ENCODE measurements around the gene NFE2L2. TPM values are rescaled to one million over a fixed set of nuclear protein-coding genes. Genes with fewer than 3 reads are reported as not detected.

Gene NFE2L2
- total and polyA plus RNA-seq, 9 of the 15 experiments (the other 6 are each of a cell fraction or from before 2014, with no cell fraction given) = 29.3 to 120 (median 59.3) TPM

- TF ChIP-seq MGA (IDR thresholded peaks at IDR 0.05) (peak; percentile 25; the same call in 1 of the 2 replicates), ATF7 (IDR thresholded peaks at IDR 0.05) (peak; percentile 66), ELF2 (CRISPR knock-in tag; IDR thresholded peaks at IDR 0.05) (no peak), NR2C2 (CRISPR knock-in tag; IDR thresholded peaks at IDR 0.05) (no peak), NR2C2 (tag; IDR thresholded peaks at IDR 0.05) (no peak), TBP (optimal IDR thresholded peaks at IDR 0.05; ENCODE audit: low read depth, low read length) (peak; percentile 25), CAMTA2 (CRISPR knock-in tag; conservative IDR thresholded peaks at IDR 0.05) (no peak), GABPB2 (CRISPR knock-in tag; conservative IDR thresholded peaks at IDR 0.05) (no peak), HOXB6 (CRISPR knock-in tag; IDR thresholded peaks at IDR 0.05; ENCODE audit: borderline replicate concordance) (no peak), SMAD3 (CRISPR knock-in tag; conservative IDR thresholded peaks at IDR 0.05) (no peak; the same call in none of the 2 replicates), ZC3H8 (IDR thresholded peaks at IDR 0.05) (no peak), SRSF9 (IDR thresholded peaks at IDR 0.05; ENCODE audit: borderline replicate concordance, low read depth, low read length) (no peak), MCM7 (IDR thresholded peaks at IDR 0.05) (no peak), ZNF511 (CRISPR knock-in tag; IDR thresholded peaks at IDR 0.05) (no peak), EZH2 (IDR thresholded peaks at IDR 0.05; ENCODE audit: borderline replicate concordance, low read depth, low read length) (no peak), CREB1 (IDR thresholded peaks at IDR 0.05) (peak; percentile 36; the same call in 1 of the 2 replicates), CREB1 (CRISPR knock-in tag; IDR thresholded peaks at IDR 0.05) (no peak), NELFE (IDR thresholded peaks at IDR 0.05; ENCODE audit: insufficient read depth, insufficient read length) (no peak)
Measured at GRCh38 chr2:177265824-177266817, 1.6 kb upstream of the NFE2L2 start (continued).

All from K562 (cell line).